ENCODE results near the gene PROKR1.

PROKR1 gene

GRCh38 chr2:68700560-68700959 lies 57.2 kb downstream of the PROKR1 start:
- CTCF ChIA-PET, result interaction anchor here (0.9 to 3.0 kb wide), 3 partner anchors 9 to 208 kb away, joined by 3 to 8 read pairs (median 5); no protein-coding TSS in a partner anchor
- no peak for DNase-seq (ENCODE audit: extremely low spot score)
- TF ChIP-seq CTCF (IDR thresholded peaks at IDR 0.05; ENCODE audit: control extremely low read depth, extremely low read depth, low read depth, missing control alignments), result no peak
- POLR2A ChIA-PET, result no interaction called here

GRCh38 chr2:68706637-68707036 lies 63.3 kb downstream of the PROKR1 start:
- ChIA-PET POLR2A (no interaction called here), CTCF (interaction anchor here (1.5 to 5.8 kb wide), 2 partner anchors 15 to 219 kb away, joined by 5 to 54 read pairs; no protein-coding TSS in a partner anchor)
- no peak for TF ChIP-seq CTCF (IDR thresholded peaks at IDR 0.05; ENCODE audit: control extremely low read depth, extremely low read depth, low read depth, missing control alignments)
- DNase-seq (ENCODE audit: extremely low spot score), result no peak
